Cardiac muscle cell (in vitro differentiated cells and primary cell): Measurements from ENCODE around the gene DTD1. TPM values are rescaled to one million over a fixed set of nuclear protein-coding genes. Genes with fewer than 3 reads are reported as not detected.

ENCODE experiments used
- DNase-seq, 2 donors: peaks; one replicate each; pipeline versions ENCODE4 v3.0.0 to v3.0.0-alpha.2; 2010 to 2017; ENCODE audit warnings: low read depth in 1 of 2, low spot score in 1 of 2
- H3K27ac ChIP-seq: fragments of 200-600 bp; sonication (generic); 2 replicates; pipeline ENCODE4 v1.5.1; 2016
- H3K27me3 ChIP-seq: fragments of 200-600 bp; sonication (generic); 2 replicates; pipeline ENCODE4 v1.6.0; 2016; ENCODE audit warnings: control low read depth
- H3K36me3 ChIP-seq: fragments of 200-600 bp; sonication (generic); 2 replicates; pipeline ENCODE4 v1.5.1; 2016; ENCODE audit warnings: control low read depth
- H3K4me1 ChIP-seq: fragments of 200-600 bp; sonication (generic); 2 replicates; pipeline ENCODE4 v1.8.1; 2017; ENCODE audit warnings: low read depth, mild to moderate bottlenecking, mixed run types
- H3K4me3 ChIP-seq: fragments of 200-600 bp; sonication (generic); 2 replicates; pipeline ENCODE4 v1.5.1; 2016; ENCODE audit warnings: mild to moderate bottlenecking
- H3K9me3 ChIP-seq: fragments of 200-600 bp; sonication (generic); 2 replicates; pipeline ENCODE4 v1.5.1; 2017; ENCODE audit warnings: low read depth, mild to moderate bottlenecking, control low read depth
- CTCF ChIP-seq: IDR thresholded peaks from 2 replicates; pipeline ENCODE4 v1.5.1; 2012; ENCODE audit warnings: low read depth, mild to moderate bottlenecking, low read length
- polyA plus RNA-seq: library from polyadenylated mRNA; unstranded; fragments of >200 nt; fragmentation: Nextera tagmentation; extraction: Ambion mirVana; gene quantifications from 2 replicates; pipeline ENCODE4 v1.2.1, GENCODE V29; 2016
- total RNA-seq: library from RNA; depleted of rRNA; stranded (reverse); fragments of >200 nt; gene quantifications from 2 replicates; pipeline ENCODE4 v1.2.3, GENCODE V29; 2016

The DTD1 gene
- total and polyA plus RNA-seq, 2 experiments from 2014 or later: 62.8 to 71.6 TPM

GRCh38 chr20:18647777-18648176, 59.9 kb downstream of the DTD1 start:
- no peak overlapping the region for H3K4me3 ChIP-seq
- no peak for DNase-seq
- H3K27ac ChIP-seq: no peak overlapping the region
- no peaks in the 10 kb centered on the region for H3K36me3 ChIP-seq
- no peaks in the 10 kb centered on the region for H3K27me3 ChIP-seq
- H3K4me1 ChIP-seq: no peaks in the 10 kb centered on the region
- no peak for TF ChIP-seq CTCF
- H3K9me3 ChIP-seq: no peaks in the 10 kb centered on the region

GRCh38 chr20:18650224-18650623, 62.4 kb downstream of the DTD1 start:
- no peak for DNase-seq
- no peaks in the 10 kb centered on the region for H3K4me1 ChIP-seq

GRCh38 chr20:18653736-18654447, 66.0 kb downstream of the DTD1 start:
- H3K27me3 ChIP-seq: no peaks in the 10 kb centered on the region
- H3K36me3 ChIP-seq: no peaks in the 10 kb centered on the region
- no peak overlapping the region for H3K27ac ChIP-seq
- H3K9me3 ChIP-seq: no peaks in the 10 kb centered on the region
- no peak overlapping the region for H3K4me3 ChIP-seq
- no peak for TF ChIP-seq CTCF
- DNase-seq: no peak
- no peaks in the 10 kb centered on the region for H3K4me1 ChIP-seq

More at GRCh38 chr20:18650224-18650623, 62.4 kb downstream of the DTD1 start:
- no peak for TF ChIP-seq CTCF
- H3K4me3 ChIP-seq: no peak overlapping the region
- H3K9me3 ChIP-seq: no peaks in the 10 kb centered on the region
- H3K27ac ChIP-seq: no peak overlapping the region
- H3K27me3 ChIP-seq: no peaks in the 10 kb centered on the region
- no peaks in the 10 kb centered on the region for H3K36me3 ChIP-seq

- Histone ChIP-seq H3K4me1 (no peaks in the 10 kb centered on the region), H3K27me3 (no peaks in the 10 kb centered on the region), H3K36me3 (no peaks in the 10 kb centered on the region), H3K4me3 (no peak overlapping the region), H3K9me3 (no peaks in the 10 kb centered on the region), H3K27ac (no peak overlapping the region)
- DNase-seq: no peak
- TF ChIP-seq CTCF: no peak
These were observed 66.6 kb downstream of the DTD1 start for GRCh38 chr20:18654448-18654773.

GRCh38 chr20:18657575-18657974, 69.7 kb downstream of the DTD1 start:
- H3K4me3 ChIP-seq: no peak overlapping the region
- no peaks in the 10 kb centered on the region for H3K27me3 ChIP-seq
- TF ChIP-seq CTCF: no peak
- DNase-seq: peak in 1 of 2 donors; percentile 59
- no peaks in the 10 kb centered on the region for H3K4me1 ChIP-seq
- no peak overlapping the region for H3K27ac ChIP-seq
- no peaks in the 10 kb centered on the region for H3K36me3 ChIP-seq
- no peaks in the 10 kb centered on the region for H3K9me3 ChIP-seq
